HepG2 (cell line): ENCODE data around the gene RANBP17. TPM values are rescaled to one million over a fixed set of nuclear protein-coding genes. Genes with fewer than 3 reads are reported as not detected.

Experiments used
- ATAC-seq: fragments of 200-7000 bp; cut with Tn5 transposase; 3 replicates; pipeline ENCODE4 v1.9.1; 2020; ENCODE audit warnings: mild to moderate bottlenecking, moderate library complexity
- BruUV-seq: library from RNA; stranded (reverse); fragments of 400-500 nt; replicated peaks from 2 replicates; lab custom pipeline; 2021; lab: Mats Ljungman, UMichigan
- CTCF ChIA-PET: fragments of 300-600 bp; formaldehyde crosslinking; extraction: SDS; loops from one replicate; lab custom pipeline; 2021; ENCODE audit warnings: low total read pairs, inconsistent platforms, low intra/inter-chr PET ratio; lab: Yijun Ruan, JAX
- POLR2A ChIA-PET: fragments of 350-600 bp; sonication (Branson Sonifier 250); formaldehyde crosslinking; loops from one replicate; lab custom pipeline; 2020; ENCODE audit warnings: antibody characterized with exemption, inconsistent platforms; lab: Yijun Ruan, JAX
- DNase-seq: peaks from one replicate; pipeline ENCODE4 v3.0.0-alpha.2; 2015; ENCODE audit warnings: low spot score
- FAIRE-seq: peaks from 3 replicates; lab custom pipeline; 2011; peaks lifted over from hg19 to GRCh38; lab: Jason Lieb, UNC
- H2AFZ ChIP-seq: one replicate; pipeline ENCODE4 v1.6.1; 2011; ENCODE audit warnings: low read length, inconsistent platforms
- H3K27ac ChIP-seq: fragments of 300-600 bp; 3 replicates; pipeline ENCODE4 v1.8.0; 2011; ENCODE audit warnings: mixed run types, mild to moderate bottlenecking, mixed read lengths, low read length, inconsistent platforms; ENCODE audit not compliant: insufficient read depth; ENCODE audit errors: extremely low read length
- H3K27me3 ChIP-seq, 2 experiments: fragments of 200-600 bp in 1 of 2; 2 replicates in 1 of 2; 3 replicates in 1 of 2; pipeline versions ENCODE4 v1.6.0 to v1.8.0; 2011; ENCODE audit warnings: low read length in 2 of 2, mild to moderate bottlenecking in 2 of 2, moderate library complexity in 2 of 2, inconsistent platforms in 1 of 2; ENCODE audit not compliant: insufficient read depth in 2 of 2, control insufficient read depth in 1 of 2
- H3K36me3 ChIP-seq, 2 experiments: fragments of 200-600 bp in 1 of 2; replicated peaks in 1 of 2; 2 replicates in 1 of 2; 3 replicates in 1 of 2; pipeline versions ENCODE4 v1.5.1 to v1.8.0; 2011; ENCODE audit warnings: low read length in 2 of 2, inconsistent platforms in 1 of 2; ENCODE audit not compliant: insufficient read depth in 2 of 2, control insufficient read depth in 1 of 2
- H3K4me1 ChIP-seq: 2 replicates; pipeline ENCODE4 v1.5.1; 2012; ENCODE audit warnings: low read length, inconsistent platforms; ENCODE audit not compliant: insufficient read depth
- H3K4me2 ChIP-seq: 2 replicates; pipeline ENCODE4 v1.6.0; 2011; ENCODE audit warnings: low read depth, low read length, inconsistent platforms
- H3K4me3 ChIP-seq, 3 experiments: fragments of 200-600 bp in 1 of 3; sonication (generic), shearing (Covaris generic) in 1 of 3; replicated peaks in 1 of 3; 2 replicates each; pipeline ENCODE4 v1.5.1; 2011 to 2016; ENCODE audit warnings: low read length in 3 of 3, inconsistent platforms in 2 of 3, low read depth in 2 of 3, mild to moderate bottlenecking in 2 of 3, control low read depth in 1 of 3, mixed read lengths in 1 of 3; ENCODE audit not compliant: insufficient read depth in 1 of 3
- H3K79me2 ChIP-seq: one replicate; pipeline ENCODE4 v1.6.1; 2011; ENCODE audit warnings: low read length, inconsistent platforms; ENCODE audit not compliant: insufficient read depth
- H3K9ac ChIP-seq: 2 replicates; pipeline ENCODE4 v1.6.0; 2011; ENCODE audit warnings: mild to moderate bottlenecking, low read depth, low read length, inconsistent platforms; ENCODE audit not compliant: insufficient read depth
- H3K9me3 ChIP-seq: 2 replicates; pipeline ENCODE4 v1.5.1; 2012; ENCODE audit warnings: mild to moderate bottlenecking, low read length
- H4K20me1 ChIP-seq: 2 replicates; pipeline ENCODE4 v1.6.0; 2011; ENCODE audit warnings: inconsistent platforms, mild to moderate bottlenecking, low read length, moderate library complexity; ENCODE audit not compliant: insufficient read depth
- CBX1 ChIP-seq: IDR thresholded peaks from one replicate; pipeline ENCODE4 v1.6.1; 2016; ENCODE audit warnings: antibody characterized with exemption, low read depth
- CC2D1A ChIP-seq: sonication (generic); formaldehyde crosslinking; IDR thresholded peaks from 2 replicates; pipeline ENCODE4 v1.8.1; 2023; ENCODE audit warnings: mild to moderate bottlenecking, missing genetic modification reagents
- CCAR2 ChIP-seq: fragments of 200-400 bp; formaldehyde crosslinking; optimal IDR thresholded peaks from 2 replicates; pipeline ENCODE3; 2018; ENCODE audit warnings: low read depth, mild to moderate bottlenecking, low read length, moderate library complexity
- EEA1 ChIP-seq: sonication (generic); formaldehyde crosslinking; IDR thresholded peaks from 2 replicates; pipeline ENCODE4 v1.5.1; 2020; ENCODE audit warnings: mild to moderate bottlenecking, missing genetic modification reagents, borderline replicate concordance
- MEF2D ChIP-seq: sonication (generic); formaldehyde crosslinking; IDR thresholded peaks from 2 replicates; pipeline ENCODE4 v1.5.1; 2020; ENCODE audit warnings: mild to moderate bottlenecking, missing genetic modification reagents
- RBM39 ChIP-seq: fragments of 200-400 bp; formaldehyde crosslinking; IDR thresholded peaks from one replicate; pipeline ENCODE4 v1.6.1; 2018; ENCODE audit warnings: antibody characterized with exemption, mild to moderate bottlenecking, low read depth, low read length; ENCODE audit not compliant: poor library complexity, severe bottlenecking
- SMAD1 ChIP-seq: sonication (generic); formaldehyde crosslinking; IDR thresholded peaks from 2 replicates; pipeline ENCODE4 v1.4.0; 2020; ENCODE audit warnings: missing genetic modification reagents, low read depth, mild to moderate bottlenecking, borderline replicate concordance
- SRSF9 ChIP-seq: fragments of 200-400 bp; formaldehyde crosslinking; IDR thresholded peaks from 2 replicates; pipeline ENCODE4 v1.6.1; 2018; ENCODE audit warnings: borderline replicate concordance, mild to moderate bottlenecking, low read depth, low read length; ENCODE audit not compliant: insufficient read depth, poor library complexity, severe bottlenecking
- STAT5B ChIP-seq: sonication (generic); formaldehyde crosslinking; IDR thresholded peaks from 2 replicates; pipeline ENCODE4 v1.4.0; 2020; ENCODE audit warnings: missing genetic modification reagents
- ZMAT3 ChIP-seq: sonication (generic); formaldehyde crosslinking; conservative IDR thresholded peaks from 2 replicates; pipeline ENCODE4 v1.7.0; 2021; ENCODE audit warnings: missing genetic modification reagents
- ZNF644 ChIP-seq: IDR thresholded peaks from 2 replicates; pipeline ENCODE4 v1.6.1; 2016; ENCODE audit warnings: low read depth
- ZNF713 ChIP-seq: sonication (generic); formaldehyde crosslinking; IDR thresholded peaks from 2 replicates; pipeline ENCODE4 v1.4.0; 2020; ENCODE audit warnings: mild to moderate bottlenecking, missing genetic modification reagents
- ZNF879 ChIP-seq: sonication (generic); formaldehyde crosslinking; IDR thresholded peaks from 2 replicates; pipeline ENCODE4 v1.8.1; 2023; ENCODE audit warnings: missing genetic modification reagents
- WGBS: methylation state at CpG from one replicate; pipeline ENCODE4 v1.1.6; 2017; ENCODE audit warnings: low lambda C conversion rate; 5-methylcytosine and 5-hydroxymethylcytosine counted together
- in situ Hi-C: cut with HindIII; loops from 2 replicates; pipeline ENCODE4 v1.10.0; 2017; ENCODE audit warnings: low pct_unique_long_range_greater_than_20kb; ENCODE audit not compliant: extremely low pct_ligation_motif_present
- intact Hi-C: fragments of 100-400 bp; cut with micrococcal nuclease; formaldehyde crosslinking; loops from one replicate; pipeline ENCODE4 v1.10.0; 2022; ENCODE audit not compliant: unreplicated experiment
- polyA plus RNA-seq, 8 experiments: library from polyadenylated mRNA; depleted of rRNA in 3 of 8; stranded (reverse) in 7 of 8; unstranded in 1 of 8; fragments of >200 nt; fragmentation: Illumina TruSeq in 4 of 8; extraction: Trizol in 4 of 8; gene quantifications; 2 replicates each; pipeline versions ENCODE4 v1.2.1 to v1.2.3, GENCODE V29; 2011 to 2016; ENCODE audit warnings: low read depth in 4 of 8, missing spikeins in 1 of 8, mixed read lengths in 1 of 8; ENCODE audit not compliant: insufficient read depth in 1 of 8
- total RNA-seq, 5 experiments: library from RNA; depleted of rRNA; stranded (reverse); fragments of >200 nt; fragmentation: Illumina TruSeq; extraction: Trizol; gene quantifications; 2 replicates each; pipeline ENCODE4 v1.2.3, GENCODE V29; 2016; ENCODE audit warnings: low read depth in 1 of 5
- TF ChIP-seq, protein P1 (sequence below): sonication (generic); formaldehyde crosslinking; IDR thresholded peaks from 2 replicates; pipeline ENCODE4 v1.5.0; 2020; ENCODE audit warnings: mild to moderate bottlenecking, missing genetic modification reagents
- TF ChIP-seq, protein P2 (sequence below): sonication (generic); formaldehyde crosslinking; IDR thresholded peaks from 2 replicates; pipeline ENCODE4 v1.8.0; 2022; ENCODE audit warnings: mild to moderate bottlenecking, missing genetic modification reagents
- TF ChIP-seq, protein P3 (sequence below): sonication (generic); formaldehyde crosslinking; IDR thresholded peaks from 2 replicates; pipeline ENCODE4 v1.4.0; 2020; ENCODE audit warnings: mild to moderate bottlenecking, missing genetic modification reagents
- TF ChIP-seq, protein P4 (sequence below): IDR thresholded peaks from 2 replicates; pipeline ENCODE4 v1.6.1; 2016; ENCODE audit warnings: missing compliant biosample characterization, missing genetic modification reagents, borderline replicate concordance

RANBP17 gene
- total and polyA plus RNA-seq, 2 of the 13 experiments (the other 11 are each of a cell fraction or from before 2014, with no cell fraction given) = not detected

DNA sequence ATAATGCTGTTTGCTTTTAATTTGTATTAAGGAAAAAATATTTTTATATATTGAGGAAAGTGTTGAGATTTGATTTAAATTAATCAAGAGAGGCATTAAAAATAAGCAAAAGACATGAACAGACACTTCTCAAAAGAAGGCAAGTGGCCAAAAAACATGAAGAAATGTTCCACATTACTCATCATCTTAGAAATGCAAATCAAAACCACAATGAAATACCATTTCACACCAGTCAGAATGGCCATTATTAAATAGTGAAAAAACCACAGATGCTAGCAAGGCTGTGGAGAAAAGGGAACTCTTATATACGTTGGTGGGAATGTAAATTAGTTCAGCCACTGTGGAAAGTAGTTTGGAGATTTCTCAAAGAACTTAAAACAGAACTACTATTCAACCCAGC lies 45.9 kb downstream of the RANBP17 start:
- Histone ChIP-seq H3K9me3 (no peaks in the 10 kb centered on the region), H3K27me3 (no peaks in the 10 kb centered on the region), H3K36me3 (no peaks in the 10 kb centered on the region), H3K4me2 (no peak overlapping the region), H3K4me1 (no peaks in the 10 kb centered on the region), H3K79me2 (no peaks in the 10 kb centered on the region), H3K9ac (no peak overlapping the region), H3K4me3 (no peak overlapping the region), H3K27ac (no peak overlapping the region), H4K20me1 (no peaks in the 10 kb centered on the region), H2AFZ (no peak overlapping the region)
- no TSS peak for BruUV-seq
- CTCF ChIA-PET = no interaction called here
- FAIRE-seq (no peak), DNase-seq (no peak), ATAC-seq (no peak)
- WGBS = 0% methylated on average over 1 of the region's 1 CpG
- in situ Hi-C loops (no loop called here), intact Hi-C loops (no loop called here)
- POLR2A ChIA-PET = no interaction called here
- TF ChIP-seq, protein P1, sequence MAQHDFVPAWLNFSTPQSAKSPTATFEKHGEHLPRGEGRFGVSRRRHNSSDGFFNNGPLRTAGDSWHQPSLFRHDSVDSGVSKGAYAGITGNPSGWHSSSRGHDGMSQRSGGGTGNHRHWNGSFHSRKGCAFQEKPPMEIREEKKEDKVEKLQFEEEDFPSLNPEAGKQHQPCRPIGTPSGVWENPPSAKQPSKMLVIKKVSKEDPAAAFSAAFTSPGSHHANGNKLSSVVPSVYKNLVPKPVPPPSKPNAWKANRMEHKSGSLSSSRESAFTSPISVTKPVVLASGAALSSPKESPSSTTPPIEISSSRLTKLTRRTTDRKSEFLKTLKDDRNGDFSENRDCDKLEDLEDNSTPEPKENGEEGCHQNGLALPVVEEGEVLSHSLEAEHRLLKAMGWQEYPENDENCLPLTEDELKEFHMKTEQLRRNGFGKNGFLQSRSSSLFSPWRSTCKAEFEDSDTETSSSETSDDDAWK (CRISPR knock-in tag) = no peak
- no peak for TF ChIP-seq SMAD1 (CRISPR knock-in tag)
- TF ChIP-seq, protein P2, sequence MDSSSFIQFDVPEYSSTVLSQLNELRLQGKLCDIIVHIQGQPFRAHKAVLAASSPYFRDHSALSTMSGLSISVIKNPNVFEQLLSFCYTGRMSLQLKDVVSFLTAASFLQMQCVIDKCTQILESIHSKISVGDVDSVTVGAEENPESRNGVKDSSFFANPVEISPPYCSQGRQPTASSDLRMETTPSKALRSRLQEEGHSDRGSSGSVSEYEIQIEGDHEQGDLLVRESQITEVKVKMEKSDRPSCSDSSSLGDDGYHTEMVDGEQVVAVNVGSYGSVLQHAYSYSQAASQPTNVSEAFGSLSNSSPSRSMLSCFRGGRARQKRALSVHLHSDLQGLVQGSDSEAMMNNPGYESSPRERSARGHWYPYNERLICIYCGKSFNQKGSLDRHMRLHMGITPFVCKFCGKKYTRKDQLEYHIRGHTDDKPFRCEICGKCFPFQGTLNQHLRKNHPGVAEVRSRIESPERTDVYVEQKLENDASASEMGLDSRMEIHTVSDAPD (CRISPR knock-in tag) = no peak
- TF ChIP-seq MEF2D (CRISPR knock-in tag) = no peak
- TF ChIP-seq ZNF644 (CRISPR knock-in tag) = no peak
- TF ChIP-seq EEA1 (CRISPR knock-in tag) = no peak
- TF ChIP-seq STAT5B (CRISPR knock-in tag) = no peak
- TF ChIP-seq ZNF713 = no peak
- TF ChIP-seq CBX1 = no peak
- no peak for TF ChIP-seq SRSF9
- TF ChIP-seq CC2D1A = no peak
- TF ChIP-seq, protein P3, sequence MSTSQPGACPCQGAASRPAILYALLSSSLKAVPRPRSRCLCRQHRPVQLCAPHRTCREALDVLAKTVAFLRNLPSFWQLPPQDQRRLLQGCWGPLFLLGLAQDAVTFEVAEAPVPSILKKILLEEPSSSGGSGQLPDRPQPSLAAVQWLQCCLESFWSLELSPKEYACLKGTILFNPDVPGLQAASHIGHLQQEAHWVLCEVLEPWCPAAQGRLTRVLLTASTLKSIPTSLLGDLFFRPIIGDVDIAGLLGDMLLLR = no peak
- TF ChIP-seq, protein P4, sequence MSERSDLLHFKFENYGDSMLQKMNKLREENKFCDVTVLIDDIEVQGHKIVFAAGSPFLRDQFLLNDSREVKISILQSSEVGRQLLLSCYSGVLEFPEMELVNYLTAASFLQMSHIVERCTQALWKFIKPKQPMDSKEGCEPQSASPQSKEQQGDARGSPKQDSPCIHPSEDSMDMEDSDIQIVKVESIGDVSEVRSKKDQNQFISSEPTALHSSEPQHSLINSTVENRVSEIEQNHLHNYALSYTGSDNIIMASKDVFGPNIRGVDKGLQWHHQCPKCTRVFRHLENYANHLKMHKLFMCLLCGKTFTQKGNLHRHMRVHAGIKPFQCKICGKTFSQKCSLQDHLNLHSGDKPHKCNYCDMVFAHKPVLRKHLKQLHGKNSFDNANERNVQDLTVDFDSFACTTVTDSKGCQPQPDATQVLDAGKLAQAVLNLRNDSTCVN (CRISPR knock-in tag) = no peak
- no peak for TF ChIP-seq RBM39
- TF ChIP-seq ZMAT3 = no peak
- TF ChIP-seq ZNF879 (CRISPR knock-in tag) = no peak
- no peak for TF ChIP-seq CCAR2
